DOHH2 (cell line): ENCODE results near the gene KCNC4.
A peak's percentile ranks its signal among the peaks of the same experiment; 100 is the strongest.

Experiments
- H3F3A ChIP-seq: fragments of 200-600 bp; sonication (generic), shearing (Covaris generic); 2 replicates; pipeline ENCODE4 v1.6.0; 2016; ENCODE audit warnings: antibody characterized with exemption, mild to moderate bottlenecking; ENCODE audit not compliant: control insufficient read depth, insufficient read depth
- H3K27ac ChIP-seq: fragments of 200-600 bp; sonication (generic); 2 replicates; pipeline ENCODE4 v1.5.1; 2014; ENCODE audit warnings: low read depth, mild to moderate bottlenecking, low read length, moderate library complexity
- H3K27me3 ChIP-seq: fragments of 200-600 bp; sonication (generic); 2 replicates; pipeline ENCODE4 v1.6.1; 2014; ENCODE audit warnings: mild to moderate bottlenecking, low read length, mixed read lengths; ENCODE audit not compliant: control insufficient read depth
- H3K36me3 ChIP-seq: fragments of 200-600 bp; sonication (generic); 2 replicates; pipeline ENCODE4 v1.6.1; 2014; ENCODE audit warnings: mild to moderate bottlenecking, low read length, moderate library complexity, mixed read lengths; ENCODE audit not compliant: control insufficient read depth
- H3K4me1 ChIP-seq: fragments of 200-600 bp; sonication (generic); 2 replicates; pipeline ENCODE4 v1.6.1; 2014; ENCODE audit warnings: mild to moderate bottlenecking, low read length, mixed read lengths; ENCODE audit not compliant: control insufficient read depth
- H3K4me2 ChIP-seq: fragments of 200-600 bp; sonication (generic); 2 replicates; pipeline ENCODE4 v1.6.0; 2014; ENCODE audit warnings: mild to moderate bottlenecking, low read length, moderate library complexity
- H3K4me3 ChIP-seq: fragments of 200-600 bp; sonication (generic); 2 replicates; pipeline ENCODE4 v1.5.1; 2014; ENCODE audit warnings: mild to moderate bottlenecking, low read length, mixed read lengths
- H3K79me2 ChIP-seq: fragments of 200-600 bp; sonication (generic); 2 replicates; pipeline ENCODE4 v1.6.1; 2014; ENCODE audit warnings: mild to moderate bottlenecking, low read length, mixed read lengths; ENCODE audit not compliant: control insufficient read depth
- H3K9me2 ChIP-seq: fragments of 200-600 bp; sonication (generic); replicated peaks from 2 replicates; pipeline ENCODE4 v1.6.1; 2014; ENCODE audit warnings: mild to moderate bottlenecking, low read length, mixed read lengths; ENCODE audit not compliant: control insufficient read depth
- H3K9me3 ChIP-seq: fragments of 200-600 bp; sonication (generic); 2 replicates; pipeline ENCODE4 v1.6.1; 2014; ENCODE audit warnings: antibody characterized with exemption, low read length, mixed read lengths; ENCODE audit not compliant: control insufficient read depth, insufficient read depth
- H4K20me1 ChIP-seq: fragments of 200-600 bp; sonication (generic); 2 replicates; pipeline ENCODE4 v1.6.0; 2014; ENCODE audit warnings: low read depth, mild to moderate bottlenecking, antibody characterized with exemption, low read length, moderate library complexity; ENCODE audit not compliant: control insufficient read depth, insufficient read depth
- EZH2phosphoT487 ChIP-seq: fragments of 200-600 bp; sonication (generic); IDR thresholded peaks from 2 replicates; pipeline ENCODE4 v1.6.1; 2017; ENCODE audit warnings: borderline replicate concordance, mild to moderate bottlenecking, antibody characterized with exemption, low read length, moderate library complexity, mixed read lengths
- TF ChIP-seq, protein P1 (sequence below): fragments of 200-600 bp; sonication (generic); IDR thresholded peaks from one replicate; pipeline ENCODE4 v1.5.1; 2014; ENCODE audit warnings: antibody characterized with exemption, mild to moderate bottlenecking, low read depth, low read length; ENCODE audit not compliant: poor library complexity, severe bottlenecking

The KCNC4 gene

DNA sequence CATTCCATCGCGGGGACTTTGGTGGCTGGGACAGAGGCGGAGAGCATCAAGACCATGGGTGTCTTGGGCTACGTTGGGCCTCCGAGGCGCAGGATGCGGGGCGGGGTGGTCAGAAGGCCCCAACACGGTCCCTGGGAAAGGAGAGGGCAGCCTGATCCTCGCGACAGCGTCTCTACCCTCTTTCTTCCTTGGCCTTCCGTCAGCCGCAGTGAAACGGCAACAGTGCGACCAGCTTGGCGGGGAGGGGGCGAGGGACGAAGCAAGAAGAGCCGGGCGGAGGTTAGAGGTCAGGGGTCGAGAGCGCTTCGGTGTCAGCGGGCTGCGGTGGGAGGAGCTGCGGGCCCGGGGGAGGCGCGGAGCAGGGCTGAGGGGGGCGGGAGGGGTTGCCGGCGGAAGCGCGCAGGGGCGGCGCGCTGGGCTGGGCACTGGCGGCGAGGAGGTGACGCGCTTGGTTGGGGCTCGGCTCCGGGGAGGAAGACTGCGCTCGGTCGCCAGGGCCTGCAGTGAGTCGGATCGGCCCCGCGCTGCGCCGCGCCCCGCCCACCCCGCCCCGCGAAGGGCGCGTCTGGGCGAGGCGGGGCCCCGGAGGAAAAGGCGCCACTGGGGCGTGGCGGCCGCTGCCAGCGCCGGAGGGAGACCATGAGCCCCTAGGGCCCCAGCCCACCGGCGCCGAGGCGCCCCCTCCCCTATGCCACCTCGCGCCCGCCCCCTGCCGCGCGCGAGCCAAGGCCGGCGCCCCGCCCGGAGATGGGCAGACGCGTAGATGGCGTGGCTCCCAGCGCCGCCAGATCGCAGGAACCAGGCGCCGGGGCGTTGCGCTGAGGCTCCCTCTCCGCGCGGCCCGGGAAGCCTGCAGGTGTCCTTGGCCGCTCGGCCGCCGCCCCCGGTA lies at the start of gene KCNC4:
Gene KCNC4, plus strand, starts transcription at position 600 of the 889 bp plus-strand sequence. CDS start 1,186 bp downstream, outside the sequence.
- Histone ChIP-seq H3K9me3 (no peaks in the 10 kb centered on the region), H3K4me1 (peaks cover 33% of the 10 kb centered on the region), H3K79me2 (0 out of 2 replicates have a peak, but pooled peaks cover 4% of the 10 kb centered on the region), H3K36me3 (no peaks in the 10 kb centered on the region), H3K27ac (peak within 1 kb of the TSS; percentile 51), H3K9me2 (no peaks in the 10 kb centered on the region), H3F3A (peaks cover 6% of the 10 kb centered on the region), H3K4me2 (peak within 1 kb of the TSS; percentile 97), H3K4me3 (peak within 1 kb of the TSS; percentile 82), H4K20me1 (no peaks in the 10 kb centered on the region; the same call in 1 of the 2 replicates), H3K27me3 (no peaks in the 10 kb centered on the region)
- TF ChIP-seq EZH2phosphoT487, result no peak
- TF ChIP-seq, protein P1, sequence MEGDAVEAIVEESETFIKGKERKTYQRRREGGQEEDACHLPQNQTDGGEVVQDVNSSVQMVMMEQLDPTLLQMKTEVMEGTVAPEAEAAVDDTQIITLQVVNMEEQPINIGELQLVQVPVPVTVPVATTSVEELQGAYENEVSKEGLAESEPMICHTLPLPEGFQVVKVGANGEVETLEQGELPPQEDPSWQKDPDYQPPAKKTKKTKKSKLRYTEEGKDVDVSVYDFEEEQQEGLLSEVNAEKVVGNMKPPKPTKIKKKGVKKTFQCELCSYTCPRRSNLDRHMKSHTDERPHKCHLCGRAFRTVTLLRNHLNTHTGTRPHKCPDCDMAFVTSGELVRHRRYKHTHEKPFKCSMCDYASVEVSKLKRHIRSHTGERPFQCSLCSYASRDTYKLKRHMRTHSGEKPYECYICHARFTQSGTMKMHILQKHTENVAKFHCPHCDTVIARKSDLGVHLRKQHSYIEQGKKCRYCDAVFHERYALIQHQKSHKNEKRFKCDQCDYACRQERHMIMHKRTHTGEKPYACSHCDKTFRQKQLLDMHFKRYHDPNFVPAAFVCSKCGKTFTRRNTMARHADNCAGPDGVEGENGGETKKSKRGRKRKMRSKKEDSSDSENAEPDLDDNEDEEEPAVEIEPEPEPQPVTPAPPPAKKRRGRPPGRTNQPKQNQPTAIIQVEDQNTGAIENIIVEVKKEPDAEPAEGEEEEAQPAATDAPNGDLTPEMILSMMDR, result no peak

DNA sequence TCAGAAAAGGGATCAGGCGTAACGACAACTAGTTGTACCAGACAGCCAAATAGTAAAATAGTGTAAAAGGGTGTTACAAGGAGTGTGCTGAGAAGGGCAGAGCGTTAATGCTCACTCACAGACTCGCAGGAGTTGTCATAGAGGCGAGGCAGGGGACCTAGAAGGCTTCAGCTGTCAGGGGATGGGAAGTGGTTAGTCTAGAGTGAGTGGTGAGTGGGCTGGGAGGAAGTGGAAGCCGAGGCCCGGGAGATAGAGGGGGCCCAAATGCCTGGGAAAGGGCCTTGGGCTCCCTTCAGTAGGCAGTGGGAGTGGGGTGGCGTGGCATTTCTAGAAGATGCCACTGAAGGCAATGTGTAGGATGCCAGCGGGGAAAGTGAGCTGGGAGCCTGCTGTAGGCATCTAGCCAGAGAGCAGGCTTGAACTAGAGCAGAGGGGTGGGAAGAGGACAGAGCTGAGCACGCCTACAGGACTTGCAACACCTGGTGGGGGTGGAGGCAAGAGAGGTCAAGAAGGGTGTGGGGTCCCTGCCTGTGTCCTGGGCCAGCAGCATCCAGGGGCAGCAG lies 49.5 kb upstream of the KCNC4 start:
- Histone ChIP-seq H3K4me2 (no peak overlapping the region), H3K9me3 (no peaks in the 10 kb centered on the region), H3F3A (no peaks in the 10 kb centered on the region), H3K27me3 (0 out of 2 replicates have a peak, but pooled peaks cover 2% of the 10 kb centered on the region), H3K79me2 (no peaks in the 10 kb centered on the region), H3K27ac (no peak overlapping the region), H3K9me2 (no peaks in the 10 kb centered on the region), H3K36me3 (no peaks in the 10 kb centered on the region), H4K20me1 (no peaks in the 10 kb centered on the region), H3K4me1 (no peaks in the 10 kb centered on the region), H3K4me3 (no peak overlapping the region)
- TF ChIP-seq EZH2phosphoT487, result no peak
- TF ChIP-seq, protein P1, result no peak

- Histone ChIP-seq H3K9me2 (no peaks in the 10 kb centered on the region), H3K36me3 (no peaks in the 10 kb centered on the region), H3K79me2 (no peaks in the 10 kb centered on the region), H3F3A (no peaks in the 10 kb centered on the region), H3K9me3 (no peaks in the 10 kb centered on the region), H3K4me3 (no peak overlapping the region), H3K27ac (no peak overlapping the region), H3K4me1 (no peaks in the 10 kb centered on the region), H3K4me2 (no peak overlapping the region), H3K27me3 (0 out of 2 replicates have a peak, but pooled peaks cover 2% of the 10 kb centered on the region), H4K20me1 (no peaks in the 10 kb centered on the region)
- TF ChIP-seq EZH2phosphoT487, result no peak
- TF ChIP-seq, protein P1, result no peak
Measured at GRCh38 chr1:110161165-110161564, 48.9 kb upstream of the KCNC4 start.
